Ovary (tissue), 3 donors: ENCODE measurements around the gene STARD8.
"Not testable (repeated sequence)": the region's sequence is repeated elsewhere in the genome, so short reads cannot be mapped to it uniquely, and the experiment has no call there.

Experiments
- EP300 ChIP-seq: sonication (generic); formaldehyde crosslinking; IDR thresholded peaks from one replicate; pipeline ENCODE4 v1.6.1; 2017; ENCODE audit warnings: antibody characterized with exemption
- POLR2A ChIP-seq: fragments of 450-650 bp; IDR thresholded peaks from one replicate; pipeline ENCODE4 v1.6.1; 2017; ENCODE audit warnings: antibody characterized with exemption, mild to moderate bottlenecking, moderate library complexity
- TF ChIP-seq, protein P1 (sequence below), 3 donors: fragments of 450-650 bp in 2 of 3; fragments of 200-600 bp in 1 of 3; IDR thresholded peaks; one replicate each; pipeline versions ENCODE4 v1.5.1 to v1.8.0; 2016 to 2022; ENCODE audit warnings: antibody characterized with exemption in 3 of 3, mild to moderate bottlenecking in 1 of 3
- donor health status: DM: no; HTN: no; CAD: no.

DNA sequence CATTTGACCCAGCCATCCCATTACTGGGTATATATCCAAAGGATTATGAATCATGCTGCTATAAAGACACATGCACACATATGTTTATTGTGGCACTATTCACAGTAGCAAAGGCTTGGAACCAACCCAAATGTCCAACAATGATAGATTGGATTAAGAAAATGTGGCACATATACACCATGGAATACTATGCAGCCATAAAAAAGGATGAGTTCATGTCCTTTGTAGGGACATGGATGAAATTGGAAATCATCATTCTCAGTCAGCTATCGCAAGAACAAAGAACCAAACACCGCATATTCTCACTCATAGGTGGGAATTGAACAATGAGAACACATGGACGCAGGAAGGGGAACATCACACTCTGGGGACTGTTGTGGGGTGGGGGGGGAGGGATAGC is 94.4 kb downstream of the STARD8 start:
- TF ChIP-seq, protein P1, sequence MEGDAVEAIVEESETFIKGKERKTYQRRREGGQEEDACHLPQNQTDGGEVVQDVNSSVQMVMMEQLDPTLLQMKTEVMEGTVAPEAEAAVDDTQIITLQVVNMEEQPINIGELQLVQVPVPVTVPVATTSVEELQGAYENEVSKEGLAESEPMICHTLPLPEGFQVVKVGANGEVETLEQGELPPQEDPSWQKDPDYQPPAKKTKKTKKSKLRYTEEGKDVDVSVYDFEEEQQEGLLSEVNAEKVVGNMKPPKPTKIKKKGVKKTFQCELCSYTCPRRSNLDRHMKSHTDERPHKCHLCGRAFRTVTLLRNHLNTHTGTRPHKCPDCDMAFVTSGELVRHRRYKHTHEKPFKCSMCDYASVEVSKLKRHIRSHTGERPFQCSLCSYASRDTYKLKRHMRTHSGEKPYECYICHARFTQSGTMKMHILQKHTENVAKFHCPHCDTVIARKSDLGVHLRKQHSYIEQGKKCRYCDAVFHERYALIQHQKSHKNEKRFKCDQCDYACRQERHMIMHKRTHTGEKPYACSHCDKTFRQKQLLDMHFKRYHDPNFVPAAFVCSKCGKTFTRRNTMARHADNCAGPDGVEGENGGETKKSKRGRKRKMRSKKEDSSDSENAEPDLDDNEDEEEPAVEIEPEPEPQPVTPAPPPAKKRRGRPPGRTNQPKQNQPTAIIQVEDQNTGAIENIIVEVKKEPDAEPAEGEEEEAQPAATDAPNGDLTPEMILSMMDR (IDR thresholded peaks at IDR 0.05), result not testable (repeated sequence)
- not testable (repeated sequence) for TF ChIP-seq EP300, POLR2A
